Endothelial cell (in vitro differentiated cells): ENCODE data around the gene PPIB. TPM values are rescaled to one million over a fixed set of nuclear protein-coding genes. Genes with fewer than 3 reads are reported as not detected.
A peak's percentile ranks its signal among the peaks of the same experiment; 100 is the strongest.

ENCODE experiments used
- DNase-seq: peaks from one replicate; pipeline ENCODE4 v3.0.0; 2021; ENCODE audit warnings: low spot score
- H3K27ac Mint-ChIP-seq: one replicate; pipeline ENCODE4 v1.8.0; 2021; ENCODE audit warnings: mixed read lengths, inconsistent platforms; ENCODE audit not compliant: unreplicated experiment
- H3K27me3 Mint-ChIP-seq: one replicate; pipeline ENCODE4 v1.8.0; 2021; ENCODE audit warnings: mild to moderate bottlenecking, moderate library complexity, mixed read lengths, inconsistent platforms; ENCODE audit not compliant: unreplicated experiment
- H3K36me3 Mint-ChIP-seq: one replicate; pipeline ENCODE4 v1.8.0; 2021; ENCODE audit warnings: mild to moderate bottlenecking, low read depth, mixed read lengths, inconsistent platforms; ENCODE audit not compliant: unreplicated experiment
- H3K4me1 Mint-ChIP-seq: one replicate; pipeline ENCODE4 v1.8.0; 2021; ENCODE audit warnings: mild to moderate bottlenecking, mixed read lengths, inconsistent platforms; ENCODE audit not compliant: unreplicated experiment
- H3K4me3 Mint-ChIP-seq: one replicate; pipeline ENCODE4 v1.8.0; 2021; ENCODE audit warnings: mild to moderate bottlenecking, mixed read lengths, inconsistent platforms; ENCODE audit not compliant: unreplicated experiment
- H3K9me3 Mint-ChIP-seq: one replicate; pipeline ENCODE4 v1.8.0; 2021; ENCODE audit warnings: mixed read lengths, inconsistent platforms; ENCODE audit not compliant: unreplicated experiment
- CTCF ChIP-seq: fragments of 200-600 bp; sonication (generic); IDR thresholded peaks from one replicate; pipeline ENCODE4 v1.5.0; 2021; ENCODE audit warnings: antibody characterized with exemption; ENCODE audit not compliant: unreplicated experiment
- total RNA-seq: library from RNA; stranded (reverse); fragmentation: NEBNext Ultra II Directional; extraction: Animal tissue kit (Norgen Biotek cat#: 25700); gene quantifications from one replicate; pipeline ENCODE4 v1.2.1, GENCODE V29; 2021; ENCODE audit not compliant: unreplicated experiment

PPIB gene
- total RNA-seq, 1 donor from 2014 or later = 589 TPM

- peaks cover 24% of the 10 kb centered on the region for H3K36me3 Mint-ChIP-seq
- peaks cover 14% of the 10 kb centered on the region for H3K27me3 Mint-ChIP-seq
- no peaks in the 10 kb centered on the region for H3K9me3 Mint-ChIP-seq
- peaks cover 37% of the 10 kb centered on the region for H3K4me1 Mint-ChIP-seq
- no peak overlapping the region for H3K4me3 Mint-ChIP-seq
- TF ChIP-seq CTCF = no peak
- no peak for DNase-seq
- H3K27ac Mint-ChIP-seq = peak overlapping the region; percentile 77
These were observed 1.6 kb upstream of the PPIB start for GRCh38 chr15:64164436-64164835.

GRCh38 chr15:64163659-64164362, 989 bp upstream of the PPIB start:
- peak overlapping the region; percentile 90 for H3K27ac Mint-ChIP-seq
- H3K9me3 Mint-ChIP-seq = no peaks in the 10 kb centered on the region
- H3K27me3 Mint-ChIP-seq = peaks cover 14% of the 10 kb centered on the region
- DNase-seq = no peak
- no peak for TF ChIP-seq CTCF
- H3K4me1 Mint-ChIP-seq = peaks cover 39% of the 10 kb centered on the region
- H3K36me3 Mint-ChIP-seq = peaks cover 27% of the 10 kb centered on the region
- H3K4me3 Mint-ChIP-seq = peak overlapping the region; percentile 90

GRCh38 chr15:64162478-64162868, 349 bp downstream of the PPIB start:
- DNase-seq = no peak
- peak overlapping the region; percentile 97 for H3K4me3 Mint-ChIP-seq
- peak overlapping the region; percentile 86 for H3K27ac Mint-ChIP-seq
- no peaks in the 10 kb centered on the region for H3K9me3 Mint-ChIP-seq
- H3K4me1 Mint-ChIP-seq = peaks cover 47% of the 10 kb centered on the region
- no peak for TF ChIP-seq CTCF
- peaks cover 14% of the 10 kb centered on the region for H3K27me3 Mint-ChIP-seq
- H3K36me3 Mint-ChIP-seq = peaks cover 37% of the 10 kb centered on the region

GRCh38 chr15:64161688-64162477, 939 bp downstream of the PPIB start:
- TF ChIP-seq CTCF = no peak
- H3K27ac Mint-ChIP-seq = peak overlapping the region; percentile 86
- DNase-seq = no peak
- peaks cover 43% of the 10 kb centered on the region for H3K4me1 Mint-ChIP-seq
- peak overlapping the region; percentile 97 for H3K4me3 Mint-ChIP-seq
- peaks cover 14% of the 10 kb centered on the region for H3K27me3 Mint-ChIP-seq
- H3K9me3 Mint-ChIP-seq = no peaks in the 10 kb centered on the region
- peaks cover 37% of the 10 kb centered on the region for H3K36me3 Mint-ChIP-seq
